Measurements from ENCODE around the gene ADGRL1.

ADGRL1 gene

GRCh38 chr19:14112809-14113385, 93.1 kb downstream of the ADGRL1 start:
- no peak for DNase-seq (ENCODE audit: low read depth)

GRCh38 chr19:14112051-14112808, 93.7 kb downstream of the ADGRL1 start:
- DNase-seq (ENCODE audit: low read depth) = no peak

GRCh38 chr19:14111486-14111885, 94.5 kb downstream of the ADGRL1 start:
- DNase-seq (ENCODE audit: low read depth) = no peak

GRCh38 chr19:14110650-14111049, 95.3 kb downstream of the ADGRL1 start:
- DNase-seq (ENCODE audit: low read depth) = no peak

GRCh38 chr19:14107581-14108461, 98.1 kb downstream of the ADGRL1 start:
- no peak for DNase-seq (ENCODE audit: low read depth)

GRCh38 chr19:14106840-14107239, 99.1 kb downstream of the ADGRL1 start:
- no peak for DNase-seq (ENCODE audit: low read depth)

GRCh38 chr19:14105680-14106079, 100.3 kb downstream of the ADGRL1 start:
- DNase-seq (ENCODE audit: low read depth) = no peak

- DNase-seq (ENCODE audit: low read depth) = no peak
Observed at GRCh38 chr19:14103310-14103709, 102.7 kb downstream of the ADGRL1 start.

- no peak for DNase-seq (ENCODE audit: low read depth)
Observed at GRCh38 chr19:14102756-14103155, 103.2 kb downstream of the ADGRL1 start.

GRCh38 chr19:14102102-14102696, 103.8 kb downstream of the ADGRL1 start:
- DNase-seq (ENCODE audit: low read depth) = no peak

- no peak for DNase-seq (ENCODE audit: low read depth)
Observed at GRCh38 chr19:14101003-14101545, 104.9 kb downstream of the ADGRL1 start.

Measured in activated gamma-delta T cell treated with anti-CD3 and anti-CD28 coated beads, Interleukin-2, amount 50 U/mL, for 16 hours (primary cell).